ENCODE results near the gene PHF2.

Gene PHF2

DNA sequence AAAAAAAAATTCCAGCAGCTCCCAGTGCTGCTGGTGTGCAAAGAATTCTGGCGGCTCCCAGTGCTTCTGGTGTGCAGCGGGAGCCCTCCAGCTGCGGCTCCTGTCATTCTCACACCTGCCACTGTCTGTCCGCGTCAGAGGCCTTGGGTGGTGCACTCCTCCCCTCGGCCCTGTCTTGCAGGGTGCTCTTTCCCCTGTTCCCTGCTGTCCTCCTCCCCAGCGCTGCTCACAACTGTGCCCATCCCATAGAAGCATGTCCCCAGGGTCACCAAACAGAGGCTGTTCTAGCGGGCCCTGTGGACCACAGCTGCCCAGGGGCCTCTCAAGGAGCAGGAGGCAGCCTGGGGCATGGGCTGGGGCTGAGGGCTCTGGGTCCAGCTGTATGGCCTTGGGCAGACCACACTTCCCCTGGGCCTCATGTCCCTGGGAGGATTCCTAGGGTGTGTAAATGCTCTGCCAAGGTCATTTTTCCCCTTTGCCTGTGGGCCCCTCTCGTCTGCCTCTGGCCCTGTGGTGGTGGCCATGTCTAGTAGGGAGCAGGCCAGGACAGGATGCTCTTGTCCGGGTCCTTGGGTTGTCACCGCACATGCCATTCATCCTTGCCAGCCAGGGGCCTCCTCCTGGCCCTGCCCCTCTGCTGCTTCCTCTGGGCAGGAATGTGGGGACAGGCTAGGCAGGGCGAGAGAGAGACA lies 68.2 kb downstream of the PHF2 start:
- no peak for DNase-seq (ENCODE audit: low read depth)
- TF ChIP-seq, protein P1, sequence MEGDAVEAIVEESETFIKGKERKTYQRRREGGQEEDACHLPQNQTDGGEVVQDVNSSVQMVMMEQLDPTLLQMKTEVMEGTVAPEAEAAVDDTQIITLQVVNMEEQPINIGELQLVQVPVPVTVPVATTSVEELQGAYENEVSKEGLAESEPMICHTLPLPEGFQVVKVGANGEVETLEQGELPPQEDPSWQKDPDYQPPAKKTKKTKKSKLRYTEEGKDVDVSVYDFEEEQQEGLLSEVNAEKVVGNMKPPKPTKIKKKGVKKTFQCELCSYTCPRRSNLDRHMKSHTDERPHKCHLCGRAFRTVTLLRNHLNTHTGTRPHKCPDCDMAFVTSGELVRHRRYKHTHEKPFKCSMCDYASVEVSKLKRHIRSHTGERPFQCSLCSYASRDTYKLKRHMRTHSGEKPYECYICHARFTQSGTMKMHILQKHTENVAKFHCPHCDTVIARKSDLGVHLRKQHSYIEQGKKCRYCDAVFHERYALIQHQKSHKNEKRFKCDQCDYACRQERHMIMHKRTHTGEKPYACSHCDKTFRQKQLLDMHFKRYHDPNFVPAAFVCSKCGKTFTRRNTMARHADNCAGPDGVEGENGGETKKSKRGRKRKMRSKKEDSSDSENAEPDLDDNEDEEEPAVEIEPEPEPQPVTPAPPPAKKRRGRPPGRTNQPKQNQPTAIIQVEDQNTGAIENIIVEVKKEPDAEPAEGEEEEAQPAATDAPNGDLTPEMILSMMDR (IDR thresholded peaks at IDR 0.05; ENCODE audit: insufficient read depth, low read depth, low read length, missing control alignments): no peak
- no peak overlapping the region for H3K4me3 ChIP-seq (ENCODE audit: low read length)

- TF ChIP-seq, protein P1 (IDR thresholded peaks at IDR 0.05; ENCODE audit: insufficient read depth, low read depth, low read length, missing control alignments): no peak
- DNase-seq (ENCODE audit: low read depth): no peak
- no peak overlapping the region for H3K4me3 ChIP-seq (ENCODE audit: low read length)
These were observed 68.9 kb downstream of the PHF2 start for GRCh38 chr9:93645149-93645889.

DNA sequence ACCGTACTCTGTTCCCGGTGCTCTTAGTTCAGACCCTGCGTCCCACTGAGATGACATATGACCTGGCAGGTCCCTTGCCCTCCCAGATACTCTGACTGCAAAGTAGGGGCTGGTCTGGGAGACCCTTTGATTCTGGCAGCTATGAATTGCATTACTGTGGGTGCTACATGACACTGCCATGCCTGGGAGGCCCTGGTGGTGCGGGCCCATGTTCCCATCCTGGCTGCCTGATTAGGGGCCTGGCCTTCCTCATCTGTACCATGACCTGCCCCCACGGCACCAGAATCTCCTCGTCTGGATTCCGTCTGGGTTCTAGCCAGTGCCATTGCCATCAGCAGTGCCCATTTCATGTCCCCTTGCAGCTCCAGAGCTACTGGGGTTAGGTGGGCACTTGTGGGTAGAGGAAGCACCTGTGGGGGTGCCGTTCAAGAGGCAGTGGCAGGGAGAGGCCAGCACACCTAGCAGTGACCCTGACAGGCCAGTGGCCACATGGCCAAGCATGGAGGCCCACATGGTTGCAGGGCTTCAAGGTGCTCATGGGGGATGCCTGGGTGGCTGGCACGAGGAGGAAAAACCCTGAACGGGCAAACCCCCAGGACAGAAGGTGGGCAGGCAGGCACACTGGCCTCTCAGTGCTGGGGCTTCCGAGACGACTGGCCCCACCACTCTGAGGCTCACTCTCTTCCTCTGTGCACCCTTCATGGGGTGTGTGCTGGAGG lies 69.7 kb downstream of the PHF2 start:
- no peak for DNase-seq (ENCODE audit: low read depth)
- H3K4me3 ChIP-seq (ENCODE audit: low read length): no peak overlapping the region
- TF ChIP-seq, protein P1 (IDR thresholded peaks at IDR 0.05; ENCODE audit: insufficient read depth, low read depth, low read length, missing control alignments): no peak

- no peak overlapping the region for H3K4me3 ChIP-seq (ENCODE audit: low read length)
- TF ChIP-seq, protein P1 (IDR thresholded peaks at IDR 0.05; ENCODE audit: insufficient read depth, low read depth, low read length, missing control alignments): no peak
- no peak for DNase-seq (ENCODE audit: low read depth)
These were observed 70.3 kb downstream of the PHF2 start for GRCh38 chr9:93646640-93647178.

- no peak overlapping the region for H3K4me3 ChIP-seq (ENCODE audit: low read length)
- no peak for DNase-seq (ENCODE audit: low read depth)
- TF ChIP-seq, protein P1 (IDR thresholded peaks at IDR 0.05; ENCODE audit: insufficient read depth, low read depth, low read length, missing control alignments): no peak
These were observed 71.8 kb downstream of the PHF2 start for GRCh38 chr9:93648181-93648580.

DNA sequence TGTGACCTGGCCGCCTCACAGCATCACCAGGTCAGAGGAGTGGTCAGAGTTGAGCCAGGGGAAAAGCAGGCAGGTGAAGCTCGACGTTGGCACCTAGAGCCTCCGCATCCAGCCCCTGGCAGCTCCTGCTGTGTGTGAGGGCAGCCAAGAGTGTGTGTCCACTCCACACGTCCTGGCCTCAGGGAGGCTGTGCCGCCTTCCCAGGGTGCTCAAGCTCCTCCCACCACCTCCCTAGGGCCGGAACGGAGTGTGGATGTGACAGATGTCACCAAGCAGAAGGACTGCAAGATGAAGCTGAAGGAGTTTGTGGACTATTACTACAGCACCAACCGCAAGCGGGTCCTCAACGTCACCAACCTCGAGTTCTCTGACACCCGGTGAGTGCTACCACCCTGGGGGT lies 72.5 kb downstream of the PHF2 start:
- DNase-seq (ENCODE audit: low read depth): no peak
- TF ChIP-seq, protein P1 (IDR thresholded peaks at IDR 0.05; ENCODE audit: insufficient read depth, low read depth, low read length, missing control alignments): no peak
- no peak overlapping the region for H3K4me3 ChIP-seq (ENCODE audit: low read length)
